Activated CD4-positive, alpha-beta T cell treated with anti-CD3 and anti-CD28 coated beads for 4 hours (primary cell): ENCODE measurements around the gene PCDHA11.
"Not testable (repeated sequence)": the region's sequence is repeated elsewhere in the genome, so short reads cannot be mapped to it uniquely, and the experiment has no call there.

ENCODE experiments used
- DNase-seq, 2 donors: peaks; one replicate each; pipeline ENCODE4 v3.0.0-alpha.2; 2020

Gene PCDHA11

GRCh38 chr5:140849831-140850634 is 18.7 kb upstream of the PCDHA11 start:
- not testable (repeated sequence) for DNase-seq

- DNase-seq: no peak
These were observed 12.7 kb upstream of the PCDHA11 start, which contains the start of gene PCDHA10 for GRCh38 chr5:140855772-140856674. TSS of gene PCDHA10 (plus strand) at chr5:140855897. CDS start at chr5:140856049, 152 bp downstream.

DNA sequence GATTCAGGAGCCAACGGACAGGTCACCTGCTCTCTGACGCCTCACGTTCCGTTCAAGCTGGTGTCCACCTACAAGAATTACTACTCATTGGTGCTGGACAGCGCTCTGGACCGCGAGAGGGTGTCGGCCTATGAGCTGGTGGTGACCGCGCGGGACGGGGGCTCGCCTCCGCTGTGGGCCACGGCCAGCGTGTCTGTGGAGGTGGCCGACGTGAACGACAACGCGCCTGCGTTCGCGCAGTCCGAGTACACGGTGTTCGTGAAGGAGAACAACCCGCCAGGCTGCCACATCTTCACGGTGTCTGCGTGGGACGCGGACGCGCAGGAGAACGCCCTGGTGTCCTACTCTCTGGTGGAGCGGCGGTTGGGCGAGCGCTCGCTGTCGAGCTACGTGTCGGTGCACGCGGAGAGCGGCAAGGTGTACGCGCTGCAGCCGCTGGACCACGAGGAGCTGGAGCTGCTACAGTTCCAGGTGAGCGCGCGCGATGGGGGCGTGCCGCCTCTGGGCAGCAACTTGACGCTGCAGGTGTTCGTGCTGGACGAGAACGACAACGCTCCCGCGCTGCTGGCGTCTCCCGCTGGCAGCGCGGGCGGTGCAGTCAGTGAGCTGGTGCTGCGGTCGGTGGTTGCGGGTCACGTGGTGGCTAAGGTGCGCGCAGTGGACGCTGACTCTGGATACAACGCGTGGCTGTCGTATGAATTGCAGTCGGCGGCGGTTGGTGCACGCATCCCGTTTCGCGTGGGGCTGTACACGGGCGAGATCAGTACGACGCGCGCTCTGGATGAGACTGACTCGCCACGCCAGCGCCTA is 11.4 kb upstream of the PCDHA11 start:
- no peak for DNase-seq

DNA sequence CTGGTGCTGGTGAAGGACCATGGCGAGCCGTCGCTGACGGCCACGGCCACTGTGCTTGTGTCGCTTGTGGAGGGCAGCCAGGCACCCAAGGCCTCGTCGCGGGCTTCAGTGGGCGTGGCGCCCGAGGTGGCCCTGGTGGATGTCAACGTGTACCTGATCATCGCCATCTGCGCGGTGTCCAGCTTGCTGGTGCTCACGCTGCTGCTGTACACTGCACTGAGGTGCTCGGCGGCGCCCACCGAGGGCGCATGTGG is 10.8 kb upstream of the PCDHA11 start:
- no peak for DNase-seq

GRCh38 chr5:140862441-140863295 is 6.1 kb upstream of the PCDHA11 start:
- no peak for DNase-seq

GRCh38 chr5:140869555-140869886 is 764 bp downstream of the PCDHA11 start:
- no peak for DNase-seq

DNA sequence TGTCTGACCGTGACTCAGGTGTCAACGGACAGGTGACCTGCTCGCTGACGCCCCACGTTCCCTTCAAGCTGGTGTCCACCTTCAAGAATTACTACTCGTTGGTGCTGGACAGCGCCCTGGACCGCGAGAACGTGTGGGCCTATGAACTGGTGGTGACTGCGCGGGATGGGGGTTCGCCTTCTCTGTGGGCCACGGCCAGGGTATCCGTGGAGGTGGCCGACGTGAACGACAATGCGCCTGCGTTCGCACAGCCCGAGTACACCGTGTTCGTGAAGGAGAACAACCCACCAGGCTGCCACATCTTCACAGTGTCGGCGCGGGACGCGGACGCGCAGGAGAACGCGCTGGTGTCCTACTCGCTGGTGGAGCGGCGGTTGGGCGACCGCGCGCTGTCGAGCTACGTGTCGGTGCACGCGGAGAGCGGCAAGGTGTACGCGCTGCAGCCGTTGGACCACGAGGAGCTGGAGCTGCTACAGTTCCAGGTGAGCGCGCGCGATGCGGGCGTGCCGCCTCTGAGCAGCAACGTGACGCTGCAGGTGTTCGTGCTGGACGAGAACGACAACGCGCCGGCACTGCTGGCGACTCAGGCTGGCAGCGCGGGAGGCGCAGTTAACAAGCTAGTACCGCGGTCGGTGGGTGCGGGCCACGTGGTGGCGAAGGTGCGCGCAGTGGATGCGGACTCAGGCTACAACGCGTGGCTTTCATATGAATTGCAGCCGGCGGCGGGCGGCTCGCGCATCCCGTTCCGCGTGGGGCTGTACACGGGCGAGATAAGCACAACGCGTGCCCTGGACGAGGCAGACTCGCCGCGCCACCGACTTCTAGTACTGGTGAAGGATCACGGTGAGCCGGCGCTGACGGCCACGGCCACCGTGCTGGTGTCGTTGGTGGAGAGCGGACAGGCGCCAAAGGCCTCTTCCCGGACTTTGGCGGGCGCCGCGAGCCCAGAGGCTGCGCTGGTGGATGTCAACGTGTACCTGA is 1.8 kb downstream of the PCDHA11 start:
- DNase-seq: no peak

- DNase-seq: no peak
These were observed 6.6 kb downstream of the PCDHA11 start, which contains the start of gene PCDHA12 for GRCh38 chr5:140875085-140876065. TSS of gene PCDHA12 (plus strand) at chr5:140875308. CDS start at chr5:140875473, 165 bp downstream.

DNA sequence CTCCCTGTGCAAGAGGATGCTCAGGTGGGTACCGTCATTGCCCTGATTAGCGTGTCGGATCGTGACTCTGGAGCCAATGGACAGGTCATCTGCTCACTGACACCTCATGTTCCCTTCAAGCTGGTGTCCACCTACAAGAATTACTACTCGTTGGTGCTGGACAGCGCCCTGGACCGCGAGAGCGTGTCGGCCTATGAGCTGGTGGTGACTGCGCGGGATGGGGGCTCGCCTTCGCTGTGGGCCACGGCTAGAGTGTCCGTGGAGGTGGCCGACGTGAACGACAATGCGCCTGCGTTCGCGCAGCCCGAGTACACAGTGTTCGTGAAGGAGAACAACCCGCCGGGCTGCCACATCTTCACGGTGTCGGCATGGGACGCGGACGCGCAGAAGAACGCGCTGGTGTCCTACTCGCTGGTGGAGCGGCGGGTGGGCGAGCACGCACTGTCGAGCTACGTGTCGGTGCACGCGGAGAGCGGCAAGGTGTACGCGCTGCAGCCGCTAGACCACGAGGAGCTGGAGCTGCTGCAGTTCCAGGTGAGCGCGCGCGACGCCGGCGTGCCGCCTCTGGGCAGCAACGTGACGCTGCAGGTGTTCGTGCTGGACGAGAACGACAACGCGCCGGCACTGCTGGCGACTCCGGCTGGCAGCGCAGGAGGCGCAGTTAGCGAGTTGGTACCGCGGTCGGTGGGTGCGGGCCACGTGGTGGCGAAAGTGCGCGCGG is 7.9 kb downstream of the PCDHA11 start:
- not testable (repeated sequence) for DNase-seq

DNA sequence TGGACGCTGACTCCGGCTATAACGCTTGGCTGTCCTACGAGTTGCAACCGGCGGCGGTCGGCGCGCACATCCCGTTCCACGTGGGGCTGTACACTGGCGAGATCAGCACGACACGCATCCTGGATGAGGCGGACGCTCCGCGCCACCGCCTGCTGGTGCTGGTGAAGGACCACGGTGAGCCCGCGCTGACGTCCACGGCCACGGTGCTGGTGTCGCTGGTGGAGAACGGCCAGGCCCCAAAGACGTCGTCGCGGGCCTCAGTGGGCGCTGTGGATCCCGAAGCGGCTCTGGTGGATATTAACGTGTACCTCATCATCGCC is 8.5 kb downstream of the PCDHA11 start:
- no peak for DNase-seq

GRCh38 chr5:140881889-140882590 is 13.3 kb downstream of the PCDHA11 start, which contains the start of gene PCDHA13:
TSS of gene PCDHA13 (plus strand) at chr5:140882124. CDS start at chr5:140882269, 145 bp downstream.
- no peak for DNase-seq

- no peak for DNase-seq
These were observed 13.8 kb downstream of the PCDHA11 start for GRCh38 chr5:140882591-140882899.

GRCh38 chr5:140883373-140883772 is 14.6 kb downstream of the PCDHA11 start:
- DNase-seq: no peak

- DNase-seq: no peak
These were observed 15.4 kb downstream of the PCDHA11 start for GRCh38 chr5:140883927-140884697.

GRCh38 chr5:140916325-140916724 is 47.6 kb downstream of the PCDHA11 start:
- DNase-seq: no peak
